Hepatic stellate cell (primary cell): ENCODE measurements around the gene PLA2G4D.

ENCODE experiments used
- DNase-seq: peaks from one replicate; pipeline ENCODE4 v3.0.0; 2011; ENCODE audit warnings: low spot score

Gene PLA2G4D

DNA sequence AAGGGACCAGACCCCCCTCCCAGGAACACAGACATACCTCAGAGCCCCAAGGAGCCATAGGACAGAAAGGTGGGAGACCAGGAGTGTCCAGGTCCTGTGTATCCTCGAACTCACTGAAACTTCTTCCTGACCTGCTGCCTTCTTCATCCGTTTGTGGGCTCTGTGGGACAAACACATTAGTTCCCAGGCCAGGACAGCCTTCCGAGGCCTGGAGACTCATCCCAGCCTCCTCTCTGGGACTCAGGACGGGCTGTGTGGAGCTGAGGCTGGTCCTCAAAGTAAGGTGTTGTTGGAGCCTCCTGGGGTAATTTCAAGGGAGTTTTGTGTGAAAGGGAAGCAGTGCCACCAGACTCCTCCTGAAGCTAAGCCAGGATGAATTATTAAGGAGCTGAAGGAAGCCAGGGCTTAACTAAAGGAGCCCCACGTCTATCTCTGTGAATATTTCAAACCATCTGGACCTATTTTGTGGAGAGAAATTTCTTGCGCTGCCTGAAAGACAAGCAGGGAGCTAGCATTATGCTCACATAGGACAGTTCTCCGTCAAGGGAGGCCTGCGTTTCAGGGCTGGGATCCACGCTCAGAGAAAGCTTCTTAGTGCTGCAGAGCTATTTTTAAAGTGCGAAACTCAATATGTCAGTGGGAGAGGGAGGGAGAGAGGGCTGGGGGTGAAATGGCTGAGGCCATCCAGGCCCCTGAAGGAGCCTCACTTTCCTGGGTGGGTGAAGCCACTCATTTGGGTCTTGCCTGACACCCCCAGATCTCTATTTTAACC lies 43.7 kb downstream of the PLA2G4D start:
- no peak for DNase-seq

DNA sequence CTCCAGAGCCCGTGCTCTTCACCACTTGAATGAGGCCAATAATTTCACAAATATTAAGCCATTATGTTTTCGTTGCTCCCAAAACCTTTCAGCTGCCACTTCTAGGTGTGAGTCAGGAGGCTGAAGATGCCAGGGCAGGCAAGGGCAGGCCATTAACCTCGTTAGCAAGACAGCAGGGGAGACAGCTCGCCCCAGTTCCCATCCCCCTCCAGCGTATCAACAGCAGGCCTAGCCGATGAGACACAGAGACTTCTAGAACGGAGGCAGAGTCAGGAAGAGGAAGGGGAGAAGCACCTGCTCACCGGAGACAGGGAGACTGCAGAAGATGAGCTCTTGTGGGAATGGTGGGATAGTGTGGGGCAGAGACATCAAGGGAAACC lies 45.6 kb downstream of the PLA2G4D start:
- no peak for DNase-seq

DNA sequence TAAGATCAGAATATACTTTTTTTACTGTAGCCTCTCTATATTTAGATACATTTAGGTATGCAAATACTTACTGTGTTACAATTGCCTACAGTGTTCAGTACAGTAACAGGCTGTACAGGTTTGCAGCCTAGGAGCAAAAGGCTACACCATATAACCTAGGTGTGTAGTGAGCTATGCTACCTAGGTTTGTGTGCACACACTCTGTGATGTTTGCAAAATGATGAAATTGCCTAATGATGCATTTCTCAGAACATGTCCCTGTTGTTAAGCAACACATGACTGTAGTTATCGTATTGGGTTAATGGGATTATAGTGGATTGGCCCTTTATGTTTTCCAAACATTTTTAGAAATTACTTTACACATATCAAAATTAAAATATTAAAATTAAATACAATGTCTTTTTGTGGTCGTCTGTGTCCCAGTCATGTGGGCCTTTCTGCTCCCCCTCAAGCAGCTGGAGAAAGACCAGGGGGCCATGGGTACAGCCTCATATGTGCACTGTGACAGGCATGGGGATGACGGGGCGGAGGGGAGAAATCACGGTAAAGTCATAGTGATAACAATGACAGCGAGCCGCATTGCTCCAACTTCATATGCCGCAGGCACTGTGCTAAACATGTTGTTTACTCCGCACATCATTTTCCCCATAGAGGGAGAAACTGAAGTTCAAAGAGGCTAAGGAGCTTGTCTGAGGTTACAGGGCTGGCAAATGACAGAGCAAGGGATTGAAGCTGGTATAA lies 46.1 kb downstream of the PLA2G4D start:
- no peak for DNase-seq

DNA sequence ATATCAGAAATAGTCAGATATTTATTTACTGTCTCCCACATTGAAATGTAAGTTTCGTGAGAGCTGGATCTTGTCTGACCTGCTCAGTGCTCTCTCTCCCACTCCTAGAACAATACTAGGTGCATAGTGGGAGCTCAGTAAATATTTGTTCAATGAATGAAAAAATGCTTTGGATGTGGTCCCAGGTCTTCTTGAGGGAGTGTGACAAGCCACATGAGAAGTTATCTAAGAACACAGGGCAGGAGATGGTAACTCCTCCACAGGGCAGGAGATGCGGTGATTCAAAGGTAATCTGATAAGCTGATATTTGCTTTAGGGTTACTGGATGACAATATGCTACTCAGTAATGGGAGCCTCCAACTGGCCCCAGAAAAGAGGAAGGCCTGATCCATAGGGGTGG lies 47.8 kb downstream of the PLA2G4D start:
- DNase-seq: no peak

DNA sequence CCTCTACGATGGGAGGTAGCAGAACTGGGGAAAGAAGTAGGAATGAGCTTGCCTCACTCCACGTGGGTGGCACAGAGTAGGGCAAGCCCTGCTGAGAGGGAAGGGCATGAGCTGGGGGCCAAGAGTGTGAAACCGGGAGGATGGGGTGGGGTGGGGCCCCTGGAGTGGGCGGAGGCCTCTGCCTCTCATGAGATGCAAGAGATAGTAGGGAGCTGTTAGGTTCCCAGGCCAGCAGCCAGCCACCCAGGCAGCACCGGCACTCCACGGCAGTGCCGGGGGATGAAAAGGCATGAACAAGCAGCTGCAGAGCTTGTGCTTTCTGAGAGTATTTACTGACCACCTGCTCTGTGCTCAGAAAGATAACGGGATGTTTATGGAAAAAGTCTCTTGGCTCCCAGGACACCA lies 49.1 kb downstream of the PLA2G4D start:
- DNase-seq: no peak

DNA sequence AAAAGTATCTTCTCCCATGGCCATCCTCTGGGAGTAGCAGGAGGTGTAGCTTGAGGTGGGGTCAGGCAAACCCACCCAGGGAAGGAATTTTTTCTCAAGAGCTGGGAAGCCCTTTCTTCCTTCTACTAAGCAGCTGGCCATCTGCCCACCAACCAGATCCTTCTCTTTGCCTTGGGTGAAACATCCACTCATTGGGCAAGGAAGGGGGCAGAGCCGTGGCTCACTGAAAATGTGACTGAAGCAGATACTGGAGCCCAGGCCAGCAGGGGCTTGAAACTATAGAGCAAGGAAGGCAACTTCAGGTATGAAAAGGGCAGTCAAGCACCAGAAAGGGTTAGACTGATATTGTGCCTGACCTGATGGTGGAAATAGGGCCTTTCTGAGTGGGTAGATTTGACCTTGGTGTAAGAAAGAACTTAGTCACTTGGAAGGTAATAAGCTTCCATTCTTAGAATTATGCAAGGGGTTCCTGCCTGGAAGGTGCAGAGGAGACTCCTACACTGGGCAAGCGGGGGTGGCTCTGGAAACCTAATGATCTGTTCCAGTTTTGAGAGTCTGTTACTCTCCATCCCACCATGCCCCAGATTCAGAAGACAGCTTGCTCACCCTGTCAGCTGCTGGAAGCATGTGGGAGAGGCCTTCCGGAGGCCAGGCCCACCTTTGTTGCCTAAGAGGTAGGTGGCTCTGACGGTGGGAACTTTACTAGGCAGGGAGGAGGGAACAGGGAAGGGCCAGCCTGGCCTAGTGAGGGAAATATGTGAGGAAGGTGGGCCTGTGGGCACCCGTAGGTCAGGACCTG lies 51.6 kb downstream of the PLA2G4D start:
- no peak for DNase-seq

DNA sequence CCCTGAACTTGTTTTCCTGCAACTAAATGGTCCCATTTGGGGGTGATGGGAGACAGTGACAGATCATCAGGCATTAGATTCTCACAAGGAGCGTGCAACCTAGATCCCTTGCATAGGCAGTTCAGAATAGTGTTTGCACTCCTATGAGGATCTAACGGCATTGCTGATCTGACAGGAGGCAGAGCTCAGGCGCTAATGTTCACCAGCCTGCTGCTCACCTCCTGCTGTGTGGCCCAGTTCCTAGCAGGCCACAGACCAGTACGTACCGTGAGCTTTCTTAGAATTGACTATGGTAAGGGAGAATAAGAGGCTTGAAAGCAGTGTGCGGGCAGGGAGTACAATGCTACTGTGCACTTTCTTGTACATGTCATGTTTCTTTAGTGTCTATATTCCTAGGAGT lies 56.0 kb downstream of the PLA2G4D start:
- DNase-seq: no peak

DNA sequence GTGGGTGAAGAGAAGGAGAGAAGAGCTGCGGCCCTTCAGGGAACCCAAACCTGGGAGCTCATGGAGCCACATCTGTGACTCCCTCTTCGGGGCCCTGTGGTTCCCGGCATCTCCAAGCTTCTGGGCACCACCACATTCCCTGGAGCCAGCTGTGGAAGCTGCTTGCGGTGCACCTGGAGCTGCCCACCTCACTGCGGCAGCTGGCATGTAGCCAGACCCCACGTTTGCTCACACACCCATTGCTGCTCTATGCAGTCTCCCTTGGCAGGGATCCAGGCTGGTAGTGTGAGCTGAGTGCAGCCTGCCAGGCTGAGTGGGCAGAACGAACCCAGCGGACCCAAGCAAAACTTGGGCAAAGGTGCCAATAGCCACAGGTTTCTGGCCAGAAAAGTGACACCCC lies 56.7 kb downstream of the PLA2G4D start:
- DNase-seq: no peak

DNA sequence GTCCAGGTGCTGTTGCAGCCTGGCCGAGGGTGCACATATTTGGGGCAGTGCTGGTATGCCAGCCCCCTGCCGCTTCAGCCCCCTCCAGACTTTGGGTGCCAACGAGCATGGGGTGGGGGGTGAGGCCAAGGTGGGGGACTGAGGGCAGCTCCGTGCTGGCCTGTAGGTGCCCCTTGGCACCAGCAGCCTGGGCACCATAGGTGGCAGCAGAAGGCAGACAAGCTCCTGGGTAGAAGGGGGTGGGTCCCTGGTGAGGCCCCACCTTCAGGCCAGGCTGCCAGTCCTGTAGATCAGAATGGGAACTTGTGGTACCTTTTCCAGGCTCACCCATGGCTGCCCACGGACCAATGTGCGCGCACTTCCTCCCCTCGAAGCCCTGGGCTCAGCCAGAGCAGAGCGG lies 57.4 kb downstream of the PLA2G4D start:
- no peak for DNase-seq

DNA sequence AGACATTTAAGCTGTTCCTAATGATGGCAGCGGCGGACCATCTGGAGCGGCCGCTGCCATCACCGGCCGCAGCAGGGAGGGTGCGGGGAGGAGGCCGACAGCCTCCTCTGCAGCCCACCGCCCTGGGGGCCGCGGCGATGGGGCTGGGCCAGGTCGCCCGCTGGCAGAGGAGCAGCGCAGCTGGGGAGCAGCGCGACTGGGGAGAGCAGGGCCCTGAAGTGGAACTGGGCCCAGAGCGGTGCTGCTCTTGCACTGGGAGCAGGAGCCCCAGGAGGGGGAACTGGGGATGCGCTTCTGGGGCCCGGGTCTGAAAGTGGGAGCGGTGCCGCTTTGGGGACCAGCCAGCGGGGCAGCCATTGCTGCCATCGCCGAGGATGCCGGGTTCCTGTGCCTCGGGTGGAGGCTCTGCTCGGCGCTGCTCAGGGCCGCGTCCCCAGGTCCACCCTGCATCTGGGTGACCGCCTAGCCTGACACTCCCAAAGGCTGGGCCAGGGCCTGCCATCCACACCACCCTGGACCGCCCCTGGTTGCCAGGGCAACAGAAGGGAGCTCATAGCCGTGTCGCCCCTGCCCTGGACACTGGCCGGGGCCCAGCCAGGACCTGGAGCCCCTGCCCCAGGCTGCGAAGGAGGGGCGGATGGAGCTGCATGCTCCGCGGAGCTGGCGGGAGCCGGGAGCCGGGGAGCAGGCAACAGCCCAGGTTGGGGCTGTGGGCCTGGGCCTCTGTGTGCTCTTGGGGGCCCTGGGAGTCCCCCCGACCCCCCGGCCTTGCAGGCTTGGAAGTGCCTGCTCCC lies 58.1 kb downstream of the PLA2G4D start:
- no peak for DNase-seq

DNA sequence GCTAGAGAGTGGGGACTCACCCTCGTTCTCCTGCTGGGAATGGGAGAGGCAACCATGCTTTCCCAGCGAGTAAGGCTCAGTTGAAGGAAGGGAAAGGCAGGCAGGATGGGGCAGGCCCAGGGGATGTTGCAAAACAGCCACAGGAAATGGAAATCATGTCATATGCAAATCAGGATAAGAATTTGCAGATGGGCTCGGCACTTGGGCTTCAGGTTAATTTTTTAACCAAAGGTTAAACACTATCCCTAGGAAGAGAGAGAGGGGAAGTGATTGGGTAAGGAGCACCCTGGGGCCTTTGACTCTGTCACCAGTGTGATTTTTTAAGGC lies 59.0 kb downstream of the PLA2G4D start:
- no peak for DNase-seq

DNA sequence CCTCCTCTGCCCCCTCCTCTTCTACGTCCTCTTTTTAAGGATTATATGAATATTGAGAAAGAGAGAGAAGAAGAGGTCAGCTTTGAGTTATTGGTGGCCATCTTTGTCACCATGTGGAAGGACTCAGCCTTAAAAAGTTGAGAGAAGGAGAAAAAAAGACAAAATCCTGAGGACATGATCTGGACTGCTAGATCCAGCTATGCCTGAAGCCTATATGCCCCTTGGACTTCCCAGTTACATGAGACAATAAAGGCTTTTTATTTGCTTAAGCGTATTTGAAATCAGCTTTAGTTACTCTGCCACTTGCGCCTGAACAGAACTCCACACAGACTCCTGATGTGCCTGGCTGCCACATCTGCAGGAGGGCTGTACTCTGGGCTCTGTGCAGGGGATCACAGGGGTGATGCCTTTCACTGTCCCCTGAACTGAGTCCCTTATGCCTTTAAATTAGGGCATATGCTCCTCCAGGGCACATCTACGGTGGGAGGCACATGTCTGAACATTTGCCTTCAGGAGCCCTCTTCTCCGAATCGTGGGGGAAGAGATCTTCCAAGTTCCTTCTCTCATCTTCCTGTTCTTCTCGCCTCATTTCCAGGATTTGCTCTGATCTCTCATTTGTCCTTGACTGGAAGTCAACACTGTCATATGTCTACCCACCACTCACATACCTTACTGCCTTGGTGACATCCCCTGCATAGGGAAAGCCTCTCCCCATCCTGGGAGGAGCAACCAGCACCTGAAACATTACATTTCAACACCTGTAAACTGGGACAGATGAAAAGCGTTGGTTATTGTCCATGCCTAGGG lies 59.5 kb downstream of the PLA2G4D start:
- DNase-seq: no peak

DNA sequence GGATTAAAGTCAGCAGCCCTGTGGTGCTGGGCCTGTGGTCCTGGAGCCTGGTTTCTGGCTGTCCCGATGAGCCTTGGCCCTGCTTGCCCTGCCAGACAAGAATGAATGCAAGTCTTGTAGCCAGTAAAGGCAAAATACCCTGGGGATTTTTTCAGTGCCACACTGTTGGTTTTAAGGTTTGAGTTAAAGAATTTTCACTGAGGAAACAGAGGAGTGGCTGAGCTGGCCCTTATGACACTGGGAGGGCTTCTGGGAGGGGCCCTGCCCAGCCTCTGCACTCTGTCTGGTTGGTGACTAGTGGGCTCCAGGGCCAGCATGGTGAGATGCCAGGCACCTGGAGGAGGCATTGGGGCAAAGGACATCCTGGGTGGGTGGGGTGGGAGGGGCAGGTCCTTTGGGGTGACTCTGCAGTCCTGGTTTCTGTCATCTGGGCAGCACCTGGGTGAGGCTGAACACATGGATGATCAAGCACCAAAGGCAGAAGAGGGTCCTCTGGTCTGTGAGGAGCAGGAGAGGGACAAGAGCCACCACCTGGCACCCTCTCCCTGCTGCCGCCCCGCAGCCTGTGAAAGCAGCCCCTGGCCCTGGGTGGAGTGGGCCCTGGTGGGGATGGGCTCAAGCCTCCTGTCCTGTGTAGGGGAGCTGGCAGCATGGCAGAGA lies 61.0 kb downstream of the PLA2G4D start:
- no peak for DNase-seq

DNA sequence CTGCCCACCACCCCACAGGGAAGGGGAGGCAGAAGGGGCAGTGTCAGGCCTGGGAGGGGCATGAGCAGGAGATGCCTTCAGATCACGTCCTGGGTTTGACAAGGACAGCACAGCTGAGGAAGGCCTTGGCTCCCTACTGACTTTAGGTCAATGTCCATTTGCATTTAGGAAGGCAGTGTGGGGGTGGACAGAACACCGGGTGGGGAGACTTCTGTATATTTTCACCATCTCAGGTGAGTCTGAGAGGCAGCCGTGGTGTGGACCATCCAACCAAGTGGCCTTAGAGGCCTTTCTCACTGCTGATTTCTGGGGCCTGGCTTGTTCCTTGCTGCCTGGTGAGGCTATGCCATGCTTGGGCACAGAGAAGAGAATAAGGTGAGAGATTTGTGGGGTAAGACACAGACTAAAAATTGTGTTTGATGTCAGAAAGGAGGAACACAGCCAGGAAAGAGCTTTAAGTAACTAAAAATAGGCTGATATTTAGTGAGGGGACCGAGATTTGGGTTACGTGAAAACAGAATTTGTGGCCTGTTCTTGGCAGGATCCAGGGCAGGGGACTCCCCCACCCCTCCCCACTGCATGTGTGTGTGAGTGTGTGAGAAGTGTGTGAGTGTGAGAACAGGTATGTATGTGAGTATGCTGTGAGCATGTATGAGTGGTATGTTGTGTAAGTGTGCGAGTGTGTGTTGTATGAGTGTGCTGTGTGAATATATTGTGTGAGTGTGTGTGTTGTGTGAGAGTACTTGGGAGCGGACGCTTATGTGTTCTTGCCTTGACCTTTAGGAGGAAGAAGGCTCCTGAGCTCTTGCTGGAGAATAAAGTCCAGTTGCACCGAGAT lies 61.8 kb downstream of the PLA2G4D start:
- DNase-seq: no peak

DNA sequence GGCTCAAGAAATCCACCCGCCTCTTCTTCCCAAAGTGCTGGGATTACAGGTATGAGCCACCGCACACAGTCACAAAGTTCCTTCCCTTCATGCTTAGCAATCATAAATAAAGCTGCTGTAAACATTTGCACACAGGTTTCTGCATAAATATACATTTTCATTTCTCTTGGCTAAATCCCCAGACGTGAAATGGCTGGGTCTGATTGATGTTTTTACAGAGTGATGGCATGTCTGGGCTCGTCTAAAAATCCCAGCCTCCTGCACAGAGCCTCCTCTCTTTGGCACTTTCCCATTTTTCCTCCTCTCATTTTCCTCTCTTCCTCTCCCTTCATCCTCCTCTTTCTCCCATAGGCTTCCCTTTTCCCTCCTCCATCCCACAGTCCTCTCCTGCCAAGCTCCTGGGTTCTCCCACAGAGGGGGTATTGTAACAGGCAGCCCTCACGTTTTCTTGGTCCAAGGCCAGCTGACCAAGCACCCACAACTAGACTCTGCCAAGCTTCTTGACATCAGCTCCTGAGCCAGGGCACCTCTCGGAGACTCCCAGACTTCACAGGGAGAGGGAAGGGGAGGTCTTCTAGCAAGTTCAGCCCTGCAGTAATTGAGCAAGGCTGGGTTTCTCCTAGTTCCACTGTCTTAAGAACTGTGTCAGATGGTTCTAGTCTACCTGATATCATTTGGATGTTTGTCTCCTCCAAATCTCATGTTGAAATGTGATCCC lies 63.0 kb downstream of the PLA2G4D start:
- DNase-seq: no peak

DNA sequence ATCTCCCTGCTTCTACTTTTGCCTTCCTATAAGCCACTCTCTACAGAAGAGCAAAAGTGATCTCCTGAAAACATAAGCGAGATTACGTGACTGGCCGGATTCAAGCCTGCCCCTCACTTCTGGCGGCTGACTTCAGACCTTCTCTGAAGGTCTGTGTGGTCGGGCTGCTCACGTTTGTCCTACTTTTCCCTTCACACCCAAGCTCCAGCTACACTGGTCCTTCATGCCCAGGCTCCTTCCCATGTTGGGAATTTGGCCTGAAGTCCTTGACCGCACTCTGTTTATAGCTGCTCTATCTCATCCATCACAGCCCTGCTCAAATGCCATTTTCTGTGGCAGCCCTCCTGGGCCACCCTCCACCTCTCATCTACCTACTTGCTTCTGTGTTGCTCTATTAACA lies 66.8 kb downstream of the PLA2G4D start:
- DNase-seq: no peak

DNA sequence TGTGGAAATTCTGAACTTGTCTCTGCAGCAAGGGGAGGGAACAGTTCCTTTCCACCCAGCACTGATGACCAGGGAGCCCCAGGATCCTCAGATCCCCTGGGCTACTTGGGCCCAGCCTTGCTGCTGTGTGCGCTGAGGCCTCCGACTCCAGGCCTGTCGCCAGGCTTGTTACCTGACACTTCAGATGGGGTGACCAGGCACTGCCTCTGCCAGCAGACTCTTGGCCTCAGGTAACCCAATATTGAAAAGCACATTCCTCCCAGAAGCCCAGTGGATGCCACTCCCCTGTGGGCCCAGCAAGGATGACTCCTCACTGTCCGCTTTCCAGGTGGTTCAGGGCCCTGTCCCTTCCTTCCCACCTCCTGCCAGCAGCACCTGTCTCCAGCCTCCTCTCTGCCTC lies 70.1 kb downstream of the PLA2G4D start:
- DNase-seq: no peak

DNA sequence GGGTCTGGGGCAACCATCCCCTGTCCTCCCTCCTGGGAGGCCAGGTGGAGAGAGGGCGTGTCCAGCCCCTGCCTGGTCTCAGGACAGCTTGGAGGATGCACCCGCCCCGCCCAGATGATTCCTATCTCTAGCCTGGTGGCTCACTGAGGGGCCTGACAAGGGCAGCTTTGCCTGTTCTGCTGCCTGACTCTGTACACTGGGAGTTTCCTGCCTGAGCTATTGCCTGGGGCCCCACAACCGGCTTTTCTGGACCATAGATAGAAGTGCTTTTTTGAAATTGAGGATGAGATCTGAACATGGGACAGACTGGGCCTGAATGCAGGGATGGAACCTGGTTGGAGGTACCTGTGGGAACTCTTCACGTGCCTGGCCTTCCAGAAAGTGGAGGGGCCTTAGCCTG lies 72.8 kb downstream of the PLA2G4D start:
- DNase-seq: no peak

DNA sequence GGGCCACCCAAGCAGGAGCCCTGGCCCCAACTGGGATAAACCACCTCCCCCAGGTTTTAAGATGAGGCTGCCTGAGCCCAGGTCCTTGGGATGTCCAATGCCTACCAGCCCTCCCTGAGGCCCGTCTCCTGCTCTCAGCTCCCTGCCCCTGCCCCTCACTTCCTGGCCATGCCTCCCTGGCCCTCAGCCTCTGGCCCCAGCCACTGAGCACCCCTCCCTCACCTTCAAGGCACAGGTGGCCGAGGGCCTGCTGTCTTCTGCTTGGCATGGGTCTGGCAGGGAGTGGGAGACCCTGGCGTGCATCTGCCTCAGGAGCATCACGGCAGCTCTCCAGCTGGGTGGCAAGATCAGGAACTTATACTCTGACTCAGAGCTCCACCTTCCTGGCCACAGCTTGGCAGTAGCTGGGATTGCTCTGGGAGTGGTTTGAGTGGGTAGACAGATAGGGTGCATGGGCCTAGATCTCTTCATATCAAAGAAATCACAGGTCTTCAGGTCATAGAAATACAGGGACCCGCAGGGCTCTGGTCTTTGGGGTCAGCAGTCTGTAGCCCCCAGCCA lies 73.6 kb downstream of the PLA2G4D start, which contains the start of gene PLA2G4E:
PLA2G4E (minus strand) TSS at position 330 of the 561 bp plus-strand sequence; CDS start at position 318, 12 bp downstream.
- DNase-seq: no peak
